GM18498 (cell line): ENCODE data around the gene TRPC4.
"Not testable (repeated sequence)": the region's sequence is repeated elsewhere in the genome, so short reads cannot be mapped to it uniquely, and the experiment has no call there.

Experiments
- ATAC-seq: cut with Tn5 transposase; IDR thresholded peaks from one replicate; pipeline ENCODE4 v1.9.1; 2021; ENCODE audit warnings: mild to moderate bottlenecking, moderate library complexity; ENCODE audit not compliant: unreplicated experiment

TRPC4 gene

DNA sequence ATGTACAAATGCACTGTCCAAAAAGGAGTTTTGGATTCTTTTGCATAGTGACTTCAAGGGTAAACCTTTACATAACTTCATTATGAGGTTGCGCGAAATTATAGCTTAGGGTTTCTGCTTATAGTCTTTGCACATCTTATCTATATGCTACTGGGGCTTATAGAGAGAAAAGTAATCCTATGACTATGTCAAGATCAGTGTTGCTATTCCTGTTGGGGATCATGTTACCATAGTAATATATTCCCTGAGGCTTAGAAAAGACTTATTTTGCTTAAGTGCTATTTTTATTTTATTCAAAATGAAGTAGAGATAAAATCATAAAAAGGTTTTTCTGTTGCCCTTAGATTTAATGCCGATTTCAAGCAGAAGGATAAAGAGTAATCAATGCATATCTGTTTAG lies 256.3 kb downstream of the TRPC4 start:
- no peak for ATAC-seq

DNA sequence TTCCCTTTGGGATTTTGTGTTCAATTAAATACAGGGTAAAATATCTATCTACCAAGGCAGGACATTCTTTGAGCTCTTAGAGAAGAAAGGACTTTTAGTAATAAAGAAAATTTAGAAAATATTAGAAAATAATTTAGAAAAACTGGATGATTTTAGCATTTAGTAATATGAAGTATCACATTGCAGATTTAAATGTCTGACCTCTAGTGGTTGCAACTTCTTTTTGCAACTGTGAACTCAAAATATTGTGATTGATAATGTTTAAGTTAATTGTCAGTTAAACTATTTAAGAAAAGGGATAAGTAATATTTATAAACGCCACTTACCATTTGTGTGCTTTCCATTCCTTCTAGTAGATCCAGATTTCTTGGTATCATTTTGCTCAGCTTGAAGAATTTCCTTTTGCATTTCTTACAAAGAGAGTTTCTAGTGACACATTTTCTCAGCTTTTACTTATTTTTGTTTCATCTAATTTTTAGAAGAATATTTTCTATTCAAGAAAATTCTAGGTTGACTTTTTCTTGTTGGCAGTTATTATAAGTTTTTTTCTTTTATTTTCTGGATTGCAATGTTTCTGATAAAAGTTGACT lies 260.7 kb downstream of the TRPC4 start:
- ATAC-seq = no peak

DNA sequence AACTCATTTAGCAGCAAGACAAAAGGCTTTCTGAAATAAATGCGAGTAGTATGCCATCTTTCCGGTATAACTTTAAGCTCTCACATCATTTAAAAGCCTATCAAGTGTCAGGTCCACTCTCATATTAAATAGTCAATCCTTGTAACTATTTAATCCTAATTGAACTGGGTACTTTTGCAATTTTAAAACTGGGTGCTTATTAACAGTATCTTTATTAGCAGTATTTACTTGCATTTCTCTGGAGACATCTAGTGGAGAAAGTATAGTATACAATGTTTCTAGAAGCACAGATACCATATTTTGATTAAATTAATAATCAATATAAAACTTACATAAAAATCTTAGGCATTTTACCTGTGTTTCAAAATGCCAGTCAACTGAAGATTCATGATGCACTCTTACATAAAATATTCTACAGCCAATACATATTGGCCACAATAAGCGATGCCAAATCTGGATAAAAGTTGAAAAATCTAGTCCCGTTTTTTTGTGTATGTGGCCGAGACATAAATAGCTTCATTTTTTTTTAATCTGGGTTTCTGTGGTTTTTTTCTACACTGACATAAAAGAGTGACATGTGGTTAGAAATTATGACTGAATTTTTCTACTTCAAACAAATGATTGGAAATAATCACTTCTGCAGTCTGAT lies 266.7 kb downstream of the TRPC4 start:
- no peak for ATAC-seq

DNA sequence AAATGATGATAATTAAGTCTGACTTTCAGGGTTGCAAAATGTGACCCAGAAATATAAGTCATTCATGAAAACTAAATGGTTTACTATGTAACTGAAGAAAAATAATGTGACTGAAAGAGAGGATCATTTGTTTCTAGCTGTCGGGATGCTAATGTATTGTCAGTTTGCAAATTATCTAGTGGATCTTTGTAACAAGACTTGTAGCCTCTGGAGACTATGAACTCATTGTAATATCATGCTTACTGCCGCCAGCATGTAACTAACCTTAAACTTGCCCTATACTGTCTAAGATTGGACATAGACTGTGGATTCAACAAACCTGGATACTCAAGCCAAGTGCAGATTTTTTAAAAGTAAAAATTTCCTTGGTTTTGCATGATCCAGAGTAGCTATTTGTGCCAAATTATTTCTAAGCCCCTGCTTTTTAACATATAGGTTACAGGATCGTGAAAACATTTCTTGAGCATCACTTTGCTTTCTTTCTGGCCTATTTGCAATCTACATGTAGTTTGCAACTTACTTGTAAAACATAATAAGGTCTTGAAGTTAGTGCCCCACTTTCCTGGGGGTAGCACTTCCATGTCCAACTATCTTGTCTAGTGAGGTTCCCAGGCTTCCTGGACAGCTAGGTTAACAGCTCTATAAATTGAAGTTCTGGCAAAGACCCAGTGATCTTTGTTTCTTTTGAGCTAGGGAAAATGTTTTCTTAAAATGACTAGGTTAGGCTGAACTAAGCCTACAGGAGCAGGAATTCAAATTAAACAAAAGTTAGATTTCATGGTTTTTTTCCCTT lies 267.7 kb downstream of the TRPC4 start:
- ATAC-seq = no peak

DNA sequence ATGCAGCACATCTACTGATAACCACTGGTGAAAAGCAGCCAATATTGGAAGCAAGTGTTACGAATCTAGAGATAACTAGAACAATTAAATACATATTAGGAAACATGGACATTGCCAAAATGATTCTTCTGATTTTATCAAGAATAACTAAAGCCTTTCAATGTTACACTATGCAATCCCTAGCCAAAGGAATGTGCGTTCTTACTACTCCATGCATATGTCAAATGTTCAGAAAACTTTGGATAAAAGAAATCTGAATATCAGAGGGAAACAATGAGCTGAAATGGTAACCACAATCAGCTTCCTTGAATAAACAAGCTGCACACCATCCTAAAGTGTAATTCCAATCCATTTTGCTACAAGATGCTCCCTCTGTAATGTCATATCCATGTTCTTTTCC lies 270.1 kb downstream of the TRPC4 start:
- no peak for ATAC-seq

DNA sequence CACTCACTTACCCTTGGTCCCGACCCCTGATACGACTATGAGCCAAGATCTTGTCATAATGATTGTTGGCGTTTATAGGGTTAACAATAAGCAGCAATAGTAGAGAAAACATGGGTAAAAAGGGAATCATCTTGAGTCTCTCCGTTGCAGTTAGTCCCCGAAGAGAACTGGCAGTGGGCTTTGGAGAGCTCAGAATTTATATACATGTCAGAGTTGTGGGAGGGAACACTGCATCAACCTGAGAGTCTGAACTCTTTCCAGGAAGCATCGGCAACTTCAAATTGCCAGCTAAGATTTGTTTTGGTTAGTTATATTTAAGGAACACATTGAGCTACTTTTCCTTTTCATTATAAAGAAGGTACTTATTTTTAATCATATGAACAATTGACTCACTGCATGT lies 271.0 kb downstream of the TRPC4 start, which contains the start of gene POSTN:
Gene POSTN, minus strand, starts transcription at position 172 of the 400 bp plus-strand sequence. Its CDS starts 42 bp downstream, at position 130.
- ATAC-seq = no peak

DNA sequence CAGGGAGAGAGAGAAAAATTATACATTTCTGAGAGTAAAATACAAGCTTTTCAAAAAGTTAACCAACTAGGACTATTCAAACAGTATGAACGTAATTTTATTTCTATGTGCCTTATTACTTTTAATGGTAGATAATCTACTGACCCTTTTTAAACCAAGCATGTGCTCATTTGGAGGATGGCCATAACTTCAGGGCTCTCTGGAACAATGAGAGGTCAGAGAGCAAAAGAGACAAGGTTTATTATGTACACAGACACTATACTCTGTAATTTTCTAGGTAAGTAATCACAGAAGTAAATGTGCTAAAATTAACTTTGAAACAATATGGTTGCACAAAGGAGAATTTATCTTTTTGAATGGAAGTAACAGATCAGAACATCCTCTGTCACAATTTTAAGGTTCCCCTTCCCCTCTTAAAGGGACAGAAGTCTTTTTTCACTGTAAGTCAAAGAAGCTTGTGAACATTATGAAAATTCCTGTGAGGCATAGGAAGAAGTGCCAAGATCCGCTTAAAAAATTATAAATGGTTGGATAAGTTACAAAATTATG lies 272.0 kb downstream of the TRPC4 start:
- no peak for ATAC-seq

DNA sequence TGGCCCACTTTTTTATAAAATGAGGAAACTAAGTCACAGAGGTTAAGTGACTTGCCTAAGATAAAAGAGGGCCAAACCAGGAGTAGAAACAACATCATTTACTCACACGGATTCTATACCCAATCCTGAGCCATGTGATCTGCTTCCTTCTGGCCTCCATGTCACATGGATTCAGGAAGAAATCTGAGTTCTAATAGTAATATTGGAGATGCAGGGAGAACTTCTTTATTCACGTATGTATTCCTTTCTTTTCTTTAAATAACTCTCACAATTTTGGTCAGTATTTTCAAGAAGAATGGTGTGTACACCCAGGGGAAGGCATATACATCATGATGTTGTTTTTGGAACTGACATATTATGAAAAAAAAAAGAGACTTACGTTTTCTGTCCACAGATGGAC lies 272.8 kb downstream of the TRPC4 start:
- ATAC-seq = no peak

DNA sequence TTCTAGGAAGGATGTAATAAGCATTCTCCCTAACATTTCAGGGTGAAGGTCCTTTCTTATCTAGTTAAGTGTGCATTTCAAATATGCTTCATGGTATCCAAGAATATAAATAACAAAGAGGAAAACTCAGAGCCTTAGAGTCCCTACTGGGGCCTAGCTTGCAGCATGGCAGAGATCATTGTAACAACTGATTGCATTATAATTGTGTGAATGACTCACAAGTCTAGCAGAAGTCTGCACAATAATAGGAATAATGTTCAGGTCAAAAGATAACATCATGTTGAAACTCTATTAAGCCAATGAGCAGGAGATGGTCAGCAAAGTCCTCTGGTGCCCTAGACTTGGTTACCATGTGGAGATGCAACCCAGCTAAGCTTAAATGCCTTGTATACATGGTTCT lies 274.4 kb downstream of the TRPC4 start:
- no peak for ATAC-seq

DNA sequence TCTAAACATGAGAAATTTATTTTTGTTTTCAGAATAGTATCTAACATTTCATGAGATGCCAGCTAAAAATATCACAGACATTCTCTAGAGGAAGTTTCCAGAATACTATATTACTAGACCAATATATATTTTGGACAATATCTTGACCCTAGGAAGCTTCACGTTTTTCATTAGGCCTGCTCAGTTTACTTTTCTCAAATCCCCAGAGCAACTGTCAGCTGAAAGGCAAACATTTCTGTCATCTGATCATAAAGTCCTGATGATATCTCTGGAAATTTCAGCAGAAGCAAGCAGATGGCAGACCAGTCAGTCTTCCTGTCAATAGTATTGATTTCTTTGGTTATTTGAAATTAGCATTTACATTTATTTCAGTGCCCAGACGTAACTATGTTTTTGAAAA lies 275.0 kb downstream of the TRPC4 start:
- ATAC-seq = no peak

DNA sequence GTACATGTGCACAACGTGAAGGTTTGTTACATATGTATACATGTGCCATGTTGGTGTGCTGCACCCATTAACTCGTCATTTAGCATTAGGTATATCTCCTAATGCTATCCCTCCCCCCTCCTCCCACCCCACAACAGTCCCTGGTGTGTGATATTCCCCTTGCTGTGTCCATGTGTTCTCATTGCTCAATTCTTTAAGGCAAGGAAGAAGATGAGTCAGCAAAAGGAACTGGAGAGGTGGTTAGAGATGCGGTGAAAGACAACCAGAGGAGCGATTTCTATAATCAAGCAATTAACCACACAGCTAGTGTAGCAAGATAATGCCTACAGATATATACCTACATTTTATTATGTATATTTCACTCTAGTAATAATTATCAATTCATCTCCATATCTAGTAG lies 280.2 kb downstream of the TRPC4 start:
- ATAC-seq = not testable (repeated sequence)

DNA sequence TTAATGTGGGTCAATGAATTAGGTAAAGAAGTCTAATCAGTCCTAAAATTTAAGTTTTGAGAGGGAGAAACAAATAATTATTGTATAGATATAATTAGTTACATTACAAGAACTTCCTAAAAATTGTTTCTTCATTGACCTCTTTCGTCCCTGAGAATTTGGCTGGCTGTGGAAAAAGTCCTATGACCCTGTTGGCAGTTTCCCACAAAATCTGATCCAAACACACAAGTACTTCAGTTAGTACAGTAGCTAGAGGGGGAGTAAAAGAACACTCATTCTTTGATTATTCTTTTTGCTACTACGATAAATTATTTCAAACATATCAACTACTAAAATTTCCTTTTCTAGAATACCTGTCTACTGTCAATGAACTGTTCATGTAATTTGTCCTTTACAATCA lies 282.3 kb downstream of the TRPC4 start:
- ATAC-seq = no peak
